ENCODE results near the gene SCAP. TPM values are rescaled to one million over a fixed set of nuclear protein-coding genes. Genes with fewer than 3 reads are reported as not detected.
"Not testable (repeated sequence)": the region's sequence is repeated elsewhere in the genome, so short reads cannot be mapped to it uniquely, and the experiment has no call there.

Gene SCAP
- total RNA-seq, 4 donors from 2014 or later: 68.7 to 108 (median 79.5) TPM

DNA sequence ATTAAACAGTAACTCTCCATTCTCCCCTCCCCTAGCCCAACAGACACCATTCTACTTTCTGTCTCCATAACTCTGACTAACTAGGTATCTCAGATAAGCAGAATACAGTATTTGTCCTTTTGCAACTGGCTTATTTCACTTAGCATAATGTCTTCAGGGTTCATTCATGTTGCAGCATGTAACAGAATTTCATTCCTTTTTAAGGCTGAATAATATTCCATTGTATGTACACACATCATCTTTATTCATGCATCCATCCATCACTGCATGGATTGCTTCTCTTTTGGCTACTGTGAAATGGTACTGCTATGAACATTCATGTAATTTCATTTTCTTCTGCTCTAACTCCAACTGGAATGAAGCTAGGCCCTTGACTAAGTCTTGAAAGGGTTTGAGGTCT, 96.9 kb downstream of the SCAP start:
- intact Hi-C loops (cut with DNase I): no loop called here
- no peak for TF ChIP-seq POLR2A (IDR thresholded peaks at IDR 0.05)
- TF ChIP-seq, protein P1, sequence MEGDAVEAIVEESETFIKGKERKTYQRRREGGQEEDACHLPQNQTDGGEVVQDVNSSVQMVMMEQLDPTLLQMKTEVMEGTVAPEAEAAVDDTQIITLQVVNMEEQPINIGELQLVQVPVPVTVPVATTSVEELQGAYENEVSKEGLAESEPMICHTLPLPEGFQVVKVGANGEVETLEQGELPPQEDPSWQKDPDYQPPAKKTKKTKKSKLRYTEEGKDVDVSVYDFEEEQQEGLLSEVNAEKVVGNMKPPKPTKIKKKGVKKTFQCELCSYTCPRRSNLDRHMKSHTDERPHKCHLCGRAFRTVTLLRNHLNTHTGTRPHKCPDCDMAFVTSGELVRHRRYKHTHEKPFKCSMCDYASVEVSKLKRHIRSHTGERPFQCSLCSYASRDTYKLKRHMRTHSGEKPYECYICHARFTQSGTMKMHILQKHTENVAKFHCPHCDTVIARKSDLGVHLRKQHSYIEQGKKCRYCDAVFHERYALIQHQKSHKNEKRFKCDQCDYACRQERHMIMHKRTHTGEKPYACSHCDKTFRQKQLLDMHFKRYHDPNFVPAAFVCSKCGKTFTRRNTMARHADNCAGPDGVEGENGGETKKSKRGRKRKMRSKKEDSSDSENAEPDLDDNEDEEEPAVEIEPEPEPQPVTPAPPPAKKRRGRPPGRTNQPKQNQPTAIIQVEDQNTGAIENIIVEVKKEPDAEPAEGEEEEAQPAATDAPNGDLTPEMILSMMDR (IDR thresholded peaks at IDR 0.05): no peak
- Histone ChIP-seq H3K4me1 (peaks cover 13 to 41% (median 19%) of the 10 kb centered on the region in 3 donors), H3K9me3 (no peaks in the 10 kb centered on the region), H3K27me3 (no peaks in the 10 kb centered on the region), H3K36me3 (peaks cover 0 to 8% (median 0%) of the 10 kb centered on the region in 3 donors), H3K27ac (no peak overlapping the region), H3K4me3 (no peak overlapping the region)
- no peak for DNase-seq

DNA sequence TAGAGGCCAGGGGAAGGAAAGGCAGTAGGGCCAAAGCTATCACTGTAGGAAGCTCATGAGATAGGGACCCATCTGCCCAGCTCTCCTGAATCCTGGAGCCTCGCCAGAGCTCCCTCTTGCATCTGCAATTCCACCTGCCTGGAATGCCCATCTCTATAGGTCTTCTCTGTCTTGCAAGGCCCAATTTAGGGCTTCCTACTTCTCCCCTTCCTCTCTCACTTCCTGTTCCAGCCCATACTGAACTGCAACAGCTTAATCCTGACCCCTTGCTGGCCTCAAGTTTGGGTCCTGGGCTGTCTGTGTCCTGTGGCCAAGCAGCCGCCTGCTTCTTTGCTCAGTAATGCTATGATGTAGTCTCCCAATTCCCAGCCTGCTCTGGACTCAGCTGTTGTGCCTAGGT, 98.6 kb downstream of the SCAP start:
- intact Hi-C loops (cut with DNase I): no loop called here
- Histone ChIP-seq H3K27ac (no peak overlapping the region), H3K27me3 (no peaks in the 10 kb centered on the region), H3K4me3 (no peak overlapping the region), H3K36me3 (no peaks in the 10 kb centered on the region), H3K9me3 (no peaks in the 10 kb centered on the region), H3K4me1 (peaks cover 13 to 24% (median 13%) of the 10 kb centered on the region in 3 donors)
- TF ChIP-seq, protein P1 (IDR thresholded peaks at IDR 0.05): no peak
- TF ChIP-seq POLR2A (IDR thresholded peaks at IDR 0.05): no peak
- DNase-seq: no peak
- 81 to 83% methylated on average over 2 of the region's 2 CpGs for whole genome bisulfite sequencing, 2 donors

DNA sequence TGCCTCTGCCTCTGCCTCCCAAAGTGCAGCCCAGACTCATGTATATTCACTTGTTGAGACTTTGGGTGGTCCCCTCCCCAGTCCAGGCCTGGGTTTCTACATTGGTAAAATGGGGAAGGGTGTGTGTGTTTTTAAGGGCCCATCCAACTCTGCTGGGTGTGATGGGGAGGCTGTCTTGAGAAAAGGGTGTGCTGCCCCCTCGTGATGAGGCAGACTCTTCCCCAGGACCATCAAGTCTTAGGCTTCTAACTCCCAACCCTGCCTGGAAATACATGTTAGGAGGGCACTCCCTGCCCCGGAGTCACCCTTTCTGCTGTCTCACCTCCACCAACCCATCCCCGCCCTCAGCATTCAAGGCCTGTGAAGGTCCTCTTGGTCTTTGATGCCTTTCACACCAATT, 99.3 kb downstream of the SCAP start:
- H3K27me3 ChIP-seq: peaks cover 0 to 5% (median 0%) of the 10 kb centered on the region in 4 donors
- 85 to 91% methylated on average over 3 of the region's 3 CpGs for whole genome bisulfite sequencing, 2 donors
- H3K27ac ChIP-seq: no peak overlapping the region
- no peak overlapping the region for H3K4me3 ChIP-seq
- intact Hi-C loops (cut with DNase I): no loop called here
- TF ChIP-seq, protein P1 (IDR thresholded peaks at IDR 0.05): no peak
- no peak for TF ChIP-seq POLR2A (IDR thresholded peaks at IDR 0.05)
- no peaks in the 10 kb centered on the region for H3K36me3 ChIP-seq
- H3K4me1 ChIP-seq: peaks cover 7 to 16% (median 13%) of the 10 kb centered on the region in 3 donors
- no peak for DNase-seq
- H3K9me3 ChIP-seq: no peaks in the 10 kb centered on the region

DNA sequence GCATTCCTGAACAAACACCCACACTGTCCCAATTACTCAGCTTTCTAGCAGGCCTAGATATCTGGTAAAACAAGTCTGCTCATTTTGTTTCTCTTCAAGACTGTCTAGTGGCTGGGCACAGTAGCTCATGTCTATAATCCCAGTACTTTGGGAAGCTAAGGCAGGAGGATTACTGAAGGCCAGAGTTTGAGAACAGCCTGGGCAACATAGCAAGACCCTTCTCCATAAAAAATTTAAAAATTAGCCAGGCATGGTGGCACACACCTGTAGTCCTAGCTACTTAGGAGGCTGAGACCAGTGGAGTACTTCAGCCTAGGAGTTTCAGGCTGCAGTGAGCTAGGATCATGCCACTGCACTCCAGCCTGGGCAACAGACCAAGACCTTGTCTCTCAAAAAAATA, 101.2 kb downstream of the SCAP start:
- H3K27me3 ChIP-seq: peaks cover 0 to 15% (median 0%) of the 10 kb centered on the region in 4 donors
- H3K4me3 ChIP-seq: no peak overlapping the region
- H3K9me3 ChIP-seq: no peaks in the 10 kb centered on the region
- no peak for DNase-seq
- H3K27ac ChIP-seq: no peak overlapping the region
- no peaks in the 10 kb centered on the region for H3K36me3 ChIP-seq
- peaks cover 3 to 8% (median 5%) of the 10 kb centered on the region in 3 donors for H3K4me1 ChIP-seq
- intact Hi-C loops (cut with DNase I): no loop called here
- TF ChIP-seq, protein P1 (IDR thresholded peaks at IDR 0.05): no peak
- TF ChIP-seq POLR2A (IDR thresholded peaks at IDR 0.05): no peak

DNA sequence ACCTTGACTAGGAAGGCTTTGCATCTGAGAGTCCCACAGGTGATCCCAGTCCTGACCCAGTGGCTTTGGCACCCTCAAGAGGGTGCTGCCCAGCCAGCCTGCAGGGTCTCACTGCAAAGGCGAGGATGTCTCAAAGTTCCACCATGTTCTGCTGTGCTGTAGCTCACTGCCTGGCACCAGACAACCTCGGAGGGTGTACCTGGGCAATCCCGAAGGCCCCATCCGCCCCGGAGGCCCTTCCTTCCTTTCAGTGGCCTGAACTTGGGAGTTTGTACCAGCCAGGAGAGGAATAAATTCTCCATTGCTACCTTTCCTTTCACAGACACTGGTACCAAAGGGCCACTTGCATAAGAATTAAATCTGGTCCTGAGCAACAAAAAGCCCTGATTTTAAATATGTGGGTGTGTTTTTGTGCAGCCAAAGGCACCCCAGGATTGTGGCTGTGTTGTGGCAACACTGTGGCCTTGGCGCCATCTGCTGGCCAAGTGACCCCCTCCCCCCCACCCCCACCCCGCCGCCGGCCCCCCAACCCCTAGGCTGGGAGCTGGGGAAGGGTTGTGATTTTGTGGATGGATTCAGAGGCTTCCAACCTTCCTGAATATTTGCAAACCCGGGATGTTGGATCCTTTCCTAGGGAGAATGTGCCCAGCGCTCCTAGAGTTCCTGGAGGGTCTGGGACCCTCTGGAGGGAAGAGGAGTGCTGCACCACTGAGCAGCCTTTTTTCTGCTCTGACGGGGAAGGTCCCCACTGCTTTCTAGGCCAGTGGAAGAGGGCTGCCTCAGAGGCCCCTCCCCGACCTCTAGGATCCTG, 104.6 kb downstream of the SCAP start:
- no peak overlapping the region for H3K27ac ChIP-seq
- WGBS, 2 donors: 23 to 35% methylated on average over 9 to 12 of the region's 13 CpGs
- H3K9me3 ChIP-seq: no peaks in the 10 kb centered on the region
- intact Hi-C loops (cut with DNase I): no loop called here
- no peak overlapping the region for H3K4me3 ChIP-seq
- TF ChIP-seq, protein P1 (IDR thresholded peaks at IDR 0.05): peak in 2 of 6 experiments; percentile 2 to 46
- no peak for TF ChIP-seq POLR2A (IDR thresholded peaks at IDR 0.05)
- peaks cover 0 to 15% (median 0%) of the 10 kb centered on the region in 4 donors for H3K27me3 ChIP-seq
- DNase-seq: no peak
- no peaks in the 10 kb centered on the region for H3K36me3 ChIP-seq
- H3K4me1 ChIP-seq: peaks cover 0 to under 1% (median 0%) of the 10 kb centered on the region in 3 donors

DNA sequence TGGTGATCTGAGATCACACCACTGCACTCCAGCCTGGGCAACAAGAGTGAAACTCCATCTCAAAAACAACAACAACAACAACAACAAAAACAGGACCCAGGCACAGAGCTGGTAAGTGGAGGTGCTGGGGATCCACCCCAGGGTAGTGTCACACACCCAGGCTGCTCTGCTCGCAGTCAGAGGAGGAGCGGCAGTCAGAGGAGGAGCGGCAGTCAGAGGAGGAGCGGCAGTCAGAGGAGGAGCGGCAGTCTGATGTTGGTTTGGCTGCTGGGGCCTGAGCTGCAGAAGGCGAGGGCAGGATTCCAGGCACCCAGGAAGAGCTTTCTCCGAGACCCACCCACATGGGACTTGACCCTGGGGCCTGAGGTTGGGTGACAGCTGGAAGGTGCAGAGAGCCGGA, 105.7 kb downstream of the SCAP start:
- intact Hi-C loops (cut with DNase I); DNase-seq; H3K36me3 ChIP-seq; H3K4me3 ChIP-seq; H3K4me1 ChIP-seq; H3K27ac ChIP-seq; H3K9me3 ChIP-seq: not testable (repeated sequence)
- 82 to 92% methylated on average over 6 to 7 of the region's 8 CpGs for WGBS, 2 donors
- peaks cover 0 to 15% (median 0%) of the 10 kb centered on the region in 4 donors for H3K27me3 ChIP-seq
